ENCODE data around the gene MIS12.

DNA sequence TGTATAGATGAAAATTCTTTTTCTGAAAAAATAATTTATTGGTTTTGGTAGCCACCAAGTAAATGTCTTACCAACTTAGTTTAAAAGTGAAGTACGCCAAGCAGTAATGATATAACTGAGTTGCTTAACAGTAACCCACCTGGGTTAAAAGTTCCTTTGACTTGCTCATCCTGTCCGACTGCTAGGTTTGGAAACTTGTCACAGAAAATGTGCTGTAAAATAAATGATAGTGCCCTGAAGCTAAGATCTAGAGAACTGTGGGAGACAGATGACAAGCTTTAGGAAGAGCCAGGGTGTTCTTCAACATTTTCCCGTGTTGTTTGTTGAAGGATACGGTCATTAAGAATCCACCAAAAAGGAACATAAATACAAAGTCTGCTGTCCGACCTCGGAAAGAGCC lies 5.4 kb upstream of the MIS12 start:
- TF ChIP-seq, protein P1, sequence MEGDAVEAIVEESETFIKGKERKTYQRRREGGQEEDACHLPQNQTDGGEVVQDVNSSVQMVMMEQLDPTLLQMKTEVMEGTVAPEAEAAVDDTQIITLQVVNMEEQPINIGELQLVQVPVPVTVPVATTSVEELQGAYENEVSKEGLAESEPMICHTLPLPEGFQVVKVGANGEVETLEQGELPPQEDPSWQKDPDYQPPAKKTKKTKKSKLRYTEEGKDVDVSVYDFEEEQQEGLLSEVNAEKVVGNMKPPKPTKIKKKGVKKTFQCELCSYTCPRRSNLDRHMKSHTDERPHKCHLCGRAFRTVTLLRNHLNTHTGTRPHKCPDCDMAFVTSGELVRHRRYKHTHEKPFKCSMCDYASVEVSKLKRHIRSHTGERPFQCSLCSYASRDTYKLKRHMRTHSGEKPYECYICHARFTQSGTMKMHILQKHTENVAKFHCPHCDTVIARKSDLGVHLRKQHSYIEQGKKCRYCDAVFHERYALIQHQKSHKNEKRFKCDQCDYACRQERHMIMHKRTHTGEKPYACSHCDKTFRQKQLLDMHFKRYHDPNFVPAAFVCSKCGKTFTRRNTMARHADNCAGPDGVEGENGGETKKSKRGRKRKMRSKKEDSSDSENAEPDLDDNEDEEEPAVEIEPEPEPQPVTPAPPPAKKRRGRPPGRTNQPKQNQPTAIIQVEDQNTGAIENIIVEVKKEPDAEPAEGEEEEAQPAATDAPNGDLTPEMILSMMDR (conservative IDR thresholded peaks at IDR 0.05; ENCODE audit: low read length), result no peak
- TF ChIP-seq EZH2phosphoT487 (IDR thresholded peaks at IDR 0.05; ENCODE audit: borderline replicate concordance), result no peak

Measured in Loucy (cell line).